CD4-positive, alpha-beta T cell treated with Interleukin-17A for 1 hour (primary cell): ENCODE measurements around the gene ATP2A1.

Experiments used
- DNase-seq: peaks from one replicate; pipeline ENCODE4 v3.0.0-alpha.2; 2020

The ATP2A1 gene

GRCh38 chr16:28878083-28878926 lies at the start of gene ATP2A1:
ATP2A1 (plus strand) TSS chr16:28878488; CDS start chr16:28878672, 184 bp downstream.
- no peak for DNase-seq

- DNase-seq: no peak
Measured at GRCh38 chr16:28829747-28830146, 48.5 kb upstream of the ATP2A1 start.

GRCh38 chr16:28830531-28830930 lies 47.8 kb upstream of the ATP2A1 start:
- DNase-seq: no peak

- DNase-seq: no peak
Measured at GRCh38 chr16:28834349-28834748, 43.9 kb upstream of the ATP2A1 start.

- DNase-seq: no peak
Measured at GRCh38 chr16:28834873-28835863, 43.1 kb upstream of the ATP2A1 start.

- DNase-seq: no peak
Measured at GRCh38 chr16:28835864-28836760, 42.2 kb upstream of the ATP2A1 start.

GRCh38 chr16:28836761-28837064 lies 41.6 kb upstream of the ATP2A1 start:
- DNase-seq: no peak

GRCh38 chr16:28837672-28838557 lies 40.4 kb upstream of the ATP2A1 start:
- DNase-seq: no peak

- DNase-seq: no peak
Measured at GRCh38 chr16:28838558-28838918, 39.8 kb upstream of the ATP2A1 start.

GRCh38 chr16:28839004-28839639 lies 39.2 kb upstream of the ATP2A1 start:
- DNase-seq: no peak

- DNase-seq: no peak
Measured at GRCh38 chr16:28839899-28840298, 38.4 kb upstream of the ATP2A1 start.

GRCh38 chr16:28842696-28843095 lies 35.6 kb upstream of the ATP2A1 start:
- DNase-seq: no peak

GRCh38 chr16:28843766-28844165 lies 34.5 kb upstream of the ATP2A1 start:
- DNase-seq: no peak

GRCh38 chr16:28844226-28844885 lies 33.9 kb upstream of the ATP2A1 start:
- DNase-seq: no peak

GRCh38 chr16:28845293-28845692 lies 33.0 kb upstream of the ATP2A1 start:
- peak; percentile 36 for DNase-seq

- DNase-seq: no peak
Measured at GRCh38 chr16:28845761-28846079, 32.6 kb upstream of the ATP2A1 start.

- DNase-seq: peak; percentile 99
Measured at GRCh38 chr16:28846080-28846932, 32.0 kb upstream of the ATP2A1 start, which contains the start of gene TUFM. TUFM (minus strand) TSS chr16:28846348; CDS start chr16:28846269, 79 bp downstream.

GRCh38 chr16:28846933-28847273 lies 31.4 kb upstream of the ATP2A1 start:
- no peak for DNase-seq

- no peak for DNase-seq
Measured at GRCh38 chr16:28858421-28858820, 19.9 kb upstream of the ATP2A1 start.

- no peak for DNase-seq
Measured at GRCh38 chr16:28859326-28859725, 19.0 kb upstream of the ATP2A1 start.
